Activated CD4-positive, alpha-beta T cell treated with anti-CD3 and anti-CD28 coated beads for 1 hour (primary cell): ENCODE results near the gene C5AR2.
"Not testable (repeated sequence)": the region's sequence is repeated elsewhere in the genome, so short reads cannot be mapped to it uniquely, and the experiment has no call there.

ENCODE experiments used
- DNase-seq: peaks from one replicate; pipeline ENCODE4 v3.0.0-alpha.2; 2020

The C5AR2 gene

GRCh38 chr19:47324502-47324901, 7.5 kb upstream of the C5AR2 start:
- no peak for DNase-seq

- DNase-seq = no peak
These were observed 1.5 kb upstream of the C5AR2 start for GRCh38 chr19:47330466-47330869.

- DNase-seq = no peak
These were observed 485 bp upstream of the C5AR2 start for GRCh38 chr19:47331490-47331889.

- DNase-seq = not testable (repeated sequence)
These were observed 5.1 kb downstream of the C5AR2 start for GRCh38 chr19:47336765-47337718.

- no peak for DNase-seq
These were observed 7.4 kb downstream of the C5AR2 start for GRCh38 chr19:47339196-47339880.

GRCh38 chr19:47340477-47341208, 8.7 kb downstream of the C5AR2 start:
- DNase-seq = no peak

GRCh38 chr19:47341734-47342133, 9.8 kb downstream of the C5AR2 start:
- no peak for DNase-seq

GRCh38 chr19:47343194-47343802, 11.3 kb downstream of the C5AR2 start:
- no peak for DNase-seq

GRCh38 chr19:47344425-47344824, 12.4 kb downstream of the C5AR2 start:
- no peak for DNase-seq

- DNase-seq = not testable (repeated sequence)
These were observed 14.0 kb downstream of the C5AR2 start for GRCh38 chr19:47346024-47346423.

- peak; percentile 99 for DNase-seq
These were observed 17.1 kb downstream of the C5AR2 start, which contains the start of gene DHX34 for GRCh38 chr19:47348819-47349795. TSS of gene DHX34 (plus strand) at chr19:47349315. CDS start at chr19:47353031, 3,716 bp downstream.

GRCh38 chr19:47350630-47351029, 18.7 kb downstream of the C5AR2 start:
- no peak for DNase-seq

GRCh38 chr19:47351548-47351947, 19.6 kb downstream of the C5AR2 start:
- no peak for DNase-seq

- DNase-seq = no peak
These were observed 20.1 kb downstream of the C5AR2 start for GRCh38 chr19:47352095-47352494.

GRCh38 chr19:47353307-47353712, 21.3 kb downstream of the C5AR2 start:
- DNase-seq = no peak

GRCh38 chr19:47356900-47357299, 24.9 kb downstream of the C5AR2 start:
- no peak for DNase-seq

- DNase-seq = no peak
These were observed 26.1 kb downstream of the C5AR2 start for GRCh38 chr19:47357788-47358680.

- no peak for DNase-seq
These were observed 27.0 kb downstream of the C5AR2 start for GRCh38 chr19:47358936-47359335.

GRCh38 chr19:47362321-47362720, 30.3 kb downstream of the C5AR2 start:
- no peak for DNase-seq

- DNase-seq = no peak
These were observed 32.0 kb downstream of the C5AR2 start for GRCh38 chr19:47363758-47364531.
